ENCODE measurements around the gene DNAJB14.

DNAJB14 gene

GRCh38 chr4:99852199-99852749 is 94.1 kb downstream of the DNAJB14 start:
- Histone ChIP-seq H3K9me3 (ENCODE audit: control insufficient read depth, low read length) (no peaks in the 10 kb centered on the region), H3K4me3 (ENCODE audit: low read depth, low read length) (no peak overlapping the region), H3K27ac (no peak overlapping the region), H2AFZ (no peak overlapping the region), H3K4me2 (ENCODE audit: low read length) (no peak overlapping the region), H3K27me3 (ENCODE audit: control insufficient read depth, insufficient read depth, low read length) (no peaks in the 10 kb centered on the region), H3K36me3 (ENCODE audit: control insufficient read depth, insufficient read depth, low read length) (no peaks in the 10 kb centered on the region), H3K4me1 (no peaks in the 10 kb centered on the region), H3K9ac (no peak overlapping the region), H3K79me2 (no peaks in the 10 kb centered on the region)
- TF ChIP-seq, protein P1, sequence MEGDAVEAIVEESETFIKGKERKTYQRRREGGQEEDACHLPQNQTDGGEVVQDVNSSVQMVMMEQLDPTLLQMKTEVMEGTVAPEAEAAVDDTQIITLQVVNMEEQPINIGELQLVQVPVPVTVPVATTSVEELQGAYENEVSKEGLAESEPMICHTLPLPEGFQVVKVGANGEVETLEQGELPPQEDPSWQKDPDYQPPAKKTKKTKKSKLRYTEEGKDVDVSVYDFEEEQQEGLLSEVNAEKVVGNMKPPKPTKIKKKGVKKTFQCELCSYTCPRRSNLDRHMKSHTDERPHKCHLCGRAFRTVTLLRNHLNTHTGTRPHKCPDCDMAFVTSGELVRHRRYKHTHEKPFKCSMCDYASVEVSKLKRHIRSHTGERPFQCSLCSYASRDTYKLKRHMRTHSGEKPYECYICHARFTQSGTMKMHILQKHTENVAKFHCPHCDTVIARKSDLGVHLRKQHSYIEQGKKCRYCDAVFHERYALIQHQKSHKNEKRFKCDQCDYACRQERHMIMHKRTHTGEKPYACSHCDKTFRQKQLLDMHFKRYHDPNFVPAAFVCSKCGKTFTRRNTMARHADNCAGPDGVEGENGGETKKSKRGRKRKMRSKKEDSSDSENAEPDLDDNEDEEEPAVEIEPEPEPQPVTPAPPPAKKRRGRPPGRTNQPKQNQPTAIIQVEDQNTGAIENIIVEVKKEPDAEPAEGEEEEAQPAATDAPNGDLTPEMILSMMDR (IDR thresholded peaks at IDR 0.05) = no peak

DNA sequence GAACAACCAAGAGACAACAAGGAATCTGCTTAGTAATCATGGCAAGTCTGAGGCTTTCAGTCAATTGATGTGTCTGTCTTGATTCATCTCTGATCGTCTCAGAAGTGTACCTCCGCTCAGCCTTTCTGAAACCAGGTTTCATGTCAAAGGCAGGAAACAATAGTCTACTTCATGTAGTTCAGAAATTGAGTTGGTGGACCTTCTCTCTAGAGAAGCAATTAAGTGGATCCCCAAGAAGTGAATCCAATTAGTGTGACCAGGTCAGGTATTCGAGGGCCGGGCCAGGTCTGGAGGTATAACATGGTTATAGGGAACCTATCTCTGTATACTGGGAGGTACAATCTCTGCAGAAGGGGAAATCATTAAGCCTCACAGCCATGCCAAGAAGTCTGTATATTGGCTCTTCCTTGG is 97.8 kb downstream of the DNAJB14 start:
- H3K9ac ChIP-seq = no peak overlapping the region
- H2AFZ ChIP-seq = no peak overlapping the region
- TF ChIP-seq, protein P1 (IDR thresholded peaks at IDR 0.05) = no peak
- no peaks in the 10 kb centered on the region for H3K4me1 ChIP-seq
- no peak overlapping the region for H3K27ac ChIP-seq
- H3K9me3 ChIP-seq (ENCODE audit: control insufficient read depth, low read length) = no peaks in the 10 kb centered on the region
- no peaks in the 10 kb centered on the region for H3K27me3 ChIP-seq (ENCODE audit: control insufficient read depth, insufficient read depth, low read length)
- no peaks in the 10 kb centered on the region for H3K36me3 ChIP-seq (ENCODE audit: control insufficient read depth, insufficient read depth, low read length)
- H3K79me2 ChIP-seq = no peaks in the 10 kb centered on the region
- H3K4me3 ChIP-seq (ENCODE audit: low read depth, low read length) = no peak overlapping the region
- no peak overlapping the region for H3K4me2 ChIP-seq (ENCODE audit: low read length)

DNA sequence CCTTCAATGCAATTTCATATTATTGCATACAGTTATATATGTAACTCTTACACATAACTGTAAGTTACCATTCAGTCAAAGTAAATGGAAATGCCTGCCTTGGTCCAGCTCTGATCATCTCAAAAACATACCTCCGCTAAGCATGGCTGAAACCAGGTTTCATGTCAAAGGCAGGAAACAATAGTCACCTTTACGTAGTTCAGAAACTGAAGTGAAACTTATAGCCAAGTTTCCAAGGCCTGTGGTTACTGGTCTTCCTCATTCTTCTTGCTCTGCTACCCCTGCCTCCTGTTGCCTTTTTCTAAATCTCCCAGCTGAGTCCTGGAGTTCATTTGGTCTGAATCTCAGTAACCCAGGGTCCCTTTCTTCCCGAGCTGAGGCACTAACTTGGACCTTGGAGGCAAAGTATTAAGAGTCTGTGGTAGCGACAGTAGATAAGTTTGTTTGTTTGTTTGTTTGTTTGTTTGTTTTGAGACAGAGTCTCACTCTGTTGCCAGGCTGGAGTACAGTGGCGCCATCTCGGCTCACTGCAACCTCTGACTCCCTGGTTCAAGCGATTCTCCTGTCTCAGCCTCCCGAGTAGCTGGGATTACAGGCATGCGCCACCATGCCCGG is 98.9 kb downstream of the DNAJB14 start:
- Histone ChIP-seq H3K4me1 (no peaks in the 10 kb centered on the region), H3K27me3 (ENCODE audit: control insufficient read depth, insufficient read depth, low read length) (no peaks in the 10 kb centered on the region), H3K27ac (no peak overlapping the region), H2AFZ (no peak overlapping the region), H3K79me2 (no peaks in the 10 kb centered on the region), H3K9me3 (ENCODE audit: control insufficient read depth, low read length) (no peaks in the 10 kb centered on the region), H3K4me2 (ENCODE audit: low read length) (no peak overlapping the region), H3K4me3 (ENCODE audit: low read depth, low read length) (no peak overlapping the region), H3K36me3 (ENCODE audit: control insufficient read depth, insufficient read depth, low read length) (no peaks in the 10 kb centered on the region), H3K9ac (no peak overlapping the region)
- TF ChIP-seq, protein P1 (IDR thresholded peaks at IDR 0.05) = no peak

GRCh38 chr4:99846891-99847290 is 99.5 kb downstream of the DNAJB14 start:
- Histone ChIP-seq H3K9ac (no peak overlapping the region), H3K27ac (no peak overlapping the region), H3K9me3 (ENCODE audit: control insufficient read depth, low read length) (no peaks in the 10 kb centered on the region), H3K4me3 (ENCODE audit: low read depth, low read length) (no peak overlapping the region), H3K4me1 (no peaks in the 10 kb centered on the region), H3K4me2 (ENCODE audit: low read length) (no peak overlapping the region), H2AFZ (no peak overlapping the region), H3K36me3 (ENCODE audit: control insufficient read depth, insufficient read depth, low read length) (no peaks in the 10 kb centered on the region), H3K27me3 (ENCODE audit: control insufficient read depth, insufficient read depth, low read length) (no peaks in the 10 kb centered on the region), H3K79me2 (no peaks in the 10 kb centered on the region)
- TF ChIP-seq, protein P1 (IDR thresholded peaks at IDR 0.05) = no peak
